ENCODE results near the gene PDZD2. TPM values are rescaled to one million over a fixed set of nuclear protein-coding genes. Genes with fewer than 3 reads are reported as not detected.
"Not testable (repeated sequence)": the region's sequence is repeated elsewhere in the genome, so short reads cannot be mapped to it uniquely, and the experiment has no call there.

PDZD2 gene
- total RNA-seq, 1 donor from 2014 or later: 21.5 TPM

GRCh38 chr5:32031089-32031488, 392.2 kb downstream of the PDZD2 start:
- TF ChIP-seq, protein P1, sequence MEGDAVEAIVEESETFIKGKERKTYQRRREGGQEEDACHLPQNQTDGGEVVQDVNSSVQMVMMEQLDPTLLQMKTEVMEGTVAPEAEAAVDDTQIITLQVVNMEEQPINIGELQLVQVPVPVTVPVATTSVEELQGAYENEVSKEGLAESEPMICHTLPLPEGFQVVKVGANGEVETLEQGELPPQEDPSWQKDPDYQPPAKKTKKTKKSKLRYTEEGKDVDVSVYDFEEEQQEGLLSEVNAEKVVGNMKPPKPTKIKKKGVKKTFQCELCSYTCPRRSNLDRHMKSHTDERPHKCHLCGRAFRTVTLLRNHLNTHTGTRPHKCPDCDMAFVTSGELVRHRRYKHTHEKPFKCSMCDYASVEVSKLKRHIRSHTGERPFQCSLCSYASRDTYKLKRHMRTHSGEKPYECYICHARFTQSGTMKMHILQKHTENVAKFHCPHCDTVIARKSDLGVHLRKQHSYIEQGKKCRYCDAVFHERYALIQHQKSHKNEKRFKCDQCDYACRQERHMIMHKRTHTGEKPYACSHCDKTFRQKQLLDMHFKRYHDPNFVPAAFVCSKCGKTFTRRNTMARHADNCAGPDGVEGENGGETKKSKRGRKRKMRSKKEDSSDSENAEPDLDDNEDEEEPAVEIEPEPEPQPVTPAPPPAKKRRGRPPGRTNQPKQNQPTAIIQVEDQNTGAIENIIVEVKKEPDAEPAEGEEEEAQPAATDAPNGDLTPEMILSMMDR (IDR thresholded peaks at IDR 0.05; ENCODE audit: unreplicated experiment): no peak
- no peak overlapping the region for H3K4me3 Mint-ChIP-seq
- no peak for DNase-seq (ENCODE audit: low spot score in 2 of 2, unreplicated experiment in 2 of 2)
- H3K36me3 Mint-ChIP-seq: no peaks in the 10 kb centered on the region
- H3K9me3 Mint-ChIP-seq: no peaks in the 10 kb centered on the region
- H3K4me1 Mint-ChIP-seq: peaks cover 21% of the 10 kb centered on the region
- H3K27me3 Mint-ChIP-seq (ENCODE audit: low read depth): no peaks in the 10 kb centered on the region
- no peak overlapping the region for H3K27ac Mint-ChIP-seq

- Mint-ChIP-seq H3K36me3 (peaks cover 19% of the 10 kb centered on the region), H3K27ac (no peak overlapping the region), H3K9me3 (peaks cover 7% of the 10 kb centered on the region), H3K4me1 (no peaks in the 10 kb centered on the region), H3K27me3 (ENCODE audit: low read depth) (no peaks in the 10 kb centered on the region), H3K4me3 (no peak overlapping the region)
- TF ChIP-seq, protein P1 (IDR thresholded peaks at IDR 0.05; ENCODE audit: unreplicated experiment): no peak
- no peak for DNase-seq (ENCODE audit: low spot score in 2 of 2, unreplicated experiment in 2 of 2)
These were observed 399.6 kb downstream of the PDZD2 start for GRCh38 chr5:32038523-32038922.

- DNase-seq (ENCODE audit: low spot score in 2 of 2, unreplicated experiment in 2 of 2); H3K4me1 Mint-ChIP-seq; H3K27me3 Mint-ChIP-seq (ENCODE audit: low read depth); H3K27ac Mint-ChIP-seq; H3K9me3 Mint-ChIP-seq; H3K4me3 Mint-ChIP-seq: not testable (repeated sequence)
- H3K36me3 Mint-ChIP-seq: peaks cover 19% of the 10 kb centered on the region
These were observed 400.2 kb downstream of the PDZD2 start for GRCh38 chr5:32039133-32039532.

- H3K27me3 Mint-ChIP-seq (ENCODE audit: low read depth); DNase-seq (ENCODE audit: low spot score in 2 of 2, unreplicated experiment in 2 of 2); H3K4me1 Mint-ChIP-seq; H3K9me3 Mint-ChIP-seq; H3K4me3 Mint-ChIP-seq; H3K27ac Mint-ChIP-seq: not testable (repeated sequence)
- H3K36me3 Mint-ChIP-seq: peaks cover 19% of the 10 kb centered on the region
These were observed 400.7 kb downstream of the PDZD2 start for GRCh38 chr5:32039601-32040000.

DNA sequence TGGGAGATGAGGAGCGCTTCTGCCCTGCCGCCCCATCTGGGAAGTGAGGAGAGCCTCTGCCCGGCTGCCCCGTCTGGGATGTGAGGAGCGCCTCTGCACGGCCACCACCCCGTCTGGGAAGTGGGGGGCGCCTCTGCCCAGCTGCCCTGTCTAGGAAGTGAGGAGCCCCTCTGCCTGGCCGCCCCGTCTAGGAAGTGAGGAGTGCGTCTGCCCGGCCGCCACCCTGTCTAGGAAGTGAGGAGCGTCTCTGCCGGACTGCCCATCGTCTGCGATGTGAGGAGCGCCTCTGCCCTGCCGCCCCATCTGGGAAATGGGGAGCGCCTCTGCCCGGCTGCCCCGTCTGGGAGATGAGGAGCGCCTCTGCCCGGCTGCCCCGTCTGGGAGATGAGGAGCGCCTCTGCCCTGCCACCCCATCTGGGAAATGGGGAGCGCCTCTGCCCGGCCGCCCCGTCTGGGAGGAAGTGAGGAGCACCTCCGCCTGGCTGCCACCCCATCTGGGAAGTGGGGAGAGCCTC, 401.3 kb downstream of the PDZD2 start:
- not testable (repeated sequence) for H3K9me3 Mint-ChIP-seq; H3K27me3 Mint-ChIP-seq (ENCODE audit: low read depth); H3K27ac Mint-ChIP-seq; DNase-seq (ENCODE audit: low spot score in 2 of 2, unreplicated experiment in 2 of 2); H3K4me3 Mint-ChIP-seq
- Mint-ChIP-seq H3K4me1 (peaks cover 11% of the 10 kb centered on the region), H3K36me3 (peaks cover 21% of the 10 kb centered on the region)

- DNase-seq (ENCODE audit: low spot score in 2 of 2, unreplicated experiment in 2 of 2): no peak
- TF ChIP-seq, protein P1 (IDR thresholded peaks at IDR 0.05; ENCODE audit: unreplicated experiment): no peak
- H3K36me3 Mint-ChIP-seq: peaks cover 18% of the 10 kb centered on the region
- H3K4me3 Mint-ChIP-seq: no peak overlapping the region
- H3K9me3 Mint-ChIP-seq: peaks cover 7% of the 10 kb centered on the region
- H3K27ac Mint-ChIP-seq: no peak overlapping the region
- H3K27me3 Mint-ChIP-seq (ENCODE audit: low read depth): no peaks in the 10 kb centered on the region
- H3K4me1 Mint-ChIP-seq: peaks cover 11% of the 10 kb centered on the region
These were observed 403.6 kb downstream of the PDZD2 start for GRCh38 chr5:32042551-32042961.

- no peak overlapping the region for H3K4me3 Mint-ChIP-seq
- H3K27ac Mint-ChIP-seq: no peak overlapping the region
- peaks cover 17% of the 10 kb centered on the region for H3K36me3 Mint-ChIP-seq
- no peaks in the 10 kb centered on the region for H3K27me3 Mint-ChIP-seq (ENCODE audit: low read depth)
- TF ChIP-seq, protein P1 (IDR thresholded peaks at IDR 0.05; ENCODE audit: unreplicated experiment): no peak
- peaks cover 11% of the 10 kb centered on the region for H3K4me1 Mint-ChIP-seq
- H3K9me3 Mint-ChIP-seq: peaks cover 7% of the 10 kb centered on the region
- no peak for DNase-seq (ENCODE audit: low spot score in 2 of 2, unreplicated experiment in 2 of 2)
These were observed 404.2 kb downstream of the PDZD2 start for GRCh38 chr5:32043105-32043504.

Data from mesothelial cell of epicardium (in vitro differentiated cells).